ENCODE results near the gene PDE9A. TPM values are rescaled to one million over a fixed set of nuclear protein-coding genes. Genes with fewer than 3 reads are reported as not detected.

The PDE9A gene
- total RNA-seq, 1 donor from 2014 or later: 16.7 TPM

GRCh38 chr21:42744520-42745445 is 91.4 kb downstream of the PDE9A start:
- no peak for DNase-seq

GRCh38 chr21:42745511-42746239 is 92.3 kb downstream of the PDE9A start:
- no peak for DNase-seq

- no peak for DNase-seq
Measured at GRCh38 chr21:42746240-42746592, 92.8 kb downstream of the PDE9A start.

- no peak for DNase-seq
Measured at GRCh38 chr21:42746593-42747275, 93.3 kb downstream of the PDE9A start.

- no peak for DNase-seq
Measured at GRCh38 chr21:42747276-42747701, 93.9 kb downstream of the PDE9A start.

GRCh38 chr21:42747746-42748351 is 94.4 kb downstream of the PDE9A start:
- DNase-seq: no peak

GRCh38 chr21:42748620-42749176 is 95.3 kb downstream of the PDE9A start:
- DNase-seq: no peak

- DNase-seq: no peak
Measured at GRCh38 chr21:42750737-42751530, 97.5 kb downstream of the PDE9A start.

- DNase-seq: no peak
Measured at GRCh38 chr21:42751866-42752265, 98.4 kb downstream of the PDE9A start.

- no peak for DNase-seq
Measured at GRCh38 chr21:42753804-42754203, 100.4 kb downstream of the PDE9A start.

- no peak for DNase-seq
Measured at GRCh38 chr21:42754270-42754933, 101.0 kb downstream of the PDE9A start.

- DNase-seq: no peak
Measured at GRCh38 chr21:42755031-42755665, 101.7 kb downstream of the PDE9A start.

- DNase-seq: no peak
Measured at GRCh38 chr21:42755766-42756579, 102.6 kb downstream of the PDE9A start.

- DNase-seq: no peak
Measured at GRCh38 chr21:42756580-42757250, 103.3 kb downstream of the PDE9A start.

- DNase-seq: no peak
Measured at GRCh38 chr21:42757422-42757821, 104.0 kb downstream of the PDE9A start.

GRCh38 chr21:42757826-42758655 is 104.6 kb downstream of the PDE9A start:
- no peak for DNase-seq

- no peak for DNase-seq
Measured at GRCh38 chr21:42758721-42759593, 105.5 kb downstream of the PDE9A start.

All from occipital lobe (tissue), 2 donors.